Measurements from ENCODE around the gene SLC36A1.

SLC36A1 gene

GRCh38 chr5:151430731-151431130 lies 16.7 kb upstream of the SLC36A1 start:
- ATAC-seq = no peak
- no peak for TF ChIP-seq PPARA (CRISPR knock-in tag; IDR thresholded peaks at IDR 0.05; ENCODE audit: borderline replicate concordance)
- TF ChIP-seq TSHZ2 (CRISPR knock-in tag; IDR thresholded peaks at IDR 0.05) = no peak
- no peak for TF ChIP-seq POU6F1 (CRISPR knock-in tag; IDR thresholded peaks at IDR 0.05; ENCODE audit: borderline replicate concordance, low read depth)
- no peak for TF ChIP-seq TCF4 (CRISPR knock-in tag; IDR thresholded peaks at IDR 0.05; ENCODE audit: borderline replicate concordance)
- TF ChIP-seq ZFP3 (CRISPR knock-in tag; IDR thresholded peaks at IDR 0.05) = no peak
- no peak for TF ChIP-seq ZFP30 (CRISPR knock-in tag; IDR thresholded peaks at IDR 0.05)
- TF ChIP-seq RARB (CRISPR knock-in tag; IDR thresholded peaks at IDR 0.05) = no peak
- TF ChIP-seq, protein P1, sequence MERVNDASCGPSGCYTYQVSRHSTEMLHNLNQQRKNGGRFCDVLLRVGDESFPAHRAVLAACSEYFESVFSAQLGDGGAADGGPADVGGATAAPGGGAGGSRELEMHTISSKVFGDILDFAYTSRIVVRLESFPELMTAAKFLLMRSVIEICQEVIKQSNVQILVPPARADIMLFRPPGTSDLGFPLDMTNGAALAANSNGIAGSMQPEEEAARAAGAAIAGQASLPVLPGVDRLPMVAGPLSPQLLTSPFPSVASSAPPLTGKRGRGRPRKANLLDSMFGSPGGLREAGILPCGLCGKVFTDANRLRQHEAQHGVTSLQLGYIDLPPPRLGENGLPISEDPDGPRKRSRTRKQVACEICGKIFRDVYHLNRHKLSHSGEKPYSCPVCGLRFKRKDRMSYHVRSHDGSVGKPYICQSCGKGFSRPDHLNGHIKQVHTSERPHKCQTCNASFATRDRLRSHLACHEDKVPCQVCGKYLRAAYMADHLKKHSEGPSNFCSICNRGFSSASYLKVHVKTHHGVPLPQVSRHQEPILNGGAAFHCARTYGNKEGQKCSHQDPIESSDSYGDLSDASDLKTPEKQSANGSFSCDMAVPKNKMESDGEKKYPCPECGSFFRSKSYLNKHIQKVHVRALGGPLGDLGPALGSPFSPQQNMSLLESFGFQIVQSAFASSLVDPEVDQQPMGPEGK (CRISPR knock-in tag; IDR thresholded peaks at IDR 0.05; ENCODE audit: borderline replicate concordance) = no peak
- no peak for TF ChIP-seq OSR1 (CRISPR knock-in tag; IDR thresholded peaks at IDR 0.05)

- TF ChIP-seq ISL1 (CRISPR knock-in tag; IDR thresholded peaks at IDR 0.05) (no peak), ZFP30 (CRISPR knock-in tag; IDR thresholded peaks at IDR 0.05) (no peak), CSRNP3 (CRISPR knock-in tag; IDR thresholded peaks at IDR 0.05) (no peak), GLIS3 (CRISPR knock-in tag; IDR thresholded peaks at IDR 0.05) (no peak), SNAI2 (CRISPR knock-in tag; IDR thresholded peaks at IDR 0.05) (no peak)
- TF ChIP-seq, protein P1 (CRISPR knock-in tag; IDR thresholded peaks at IDR 0.05; ENCODE audit: borderline replicate concordance) = no peak
- TF ChIP-seq, protein P2, sequence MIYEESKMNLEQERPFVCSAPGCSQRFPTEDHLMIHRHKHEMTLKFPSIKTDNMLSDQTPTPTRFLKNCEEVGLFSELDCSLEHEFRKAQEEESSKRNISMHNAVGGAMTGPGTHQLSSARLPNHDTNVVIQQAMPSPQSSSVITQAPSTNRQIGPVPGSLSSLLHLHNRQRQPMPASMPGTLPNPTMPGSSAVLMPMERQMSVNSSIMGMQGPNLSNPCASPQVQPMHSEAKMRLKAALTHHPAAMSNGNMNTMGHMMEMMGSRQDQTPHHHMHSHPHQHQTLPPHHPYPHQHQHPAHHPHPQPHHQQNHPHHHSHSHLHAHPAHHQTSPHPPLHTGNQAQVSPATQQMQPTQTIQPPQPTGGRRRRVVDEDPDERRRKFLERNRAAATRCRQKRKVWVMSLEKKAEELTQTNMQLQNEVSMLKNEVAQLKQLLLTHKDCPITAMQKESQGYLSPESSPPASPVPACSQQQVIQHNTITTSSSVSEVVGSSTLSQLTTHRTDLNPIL (CRISPR knock-in tag; IDR thresholded peaks at IDR 0.05; ENCODE audit: low read depth) = no peak
- no peak for ATAC-seq
Observed at GRCh38 chr5:151431666-151432065, 15.7 kb upstream of the SLC36A1 start.

DNA sequence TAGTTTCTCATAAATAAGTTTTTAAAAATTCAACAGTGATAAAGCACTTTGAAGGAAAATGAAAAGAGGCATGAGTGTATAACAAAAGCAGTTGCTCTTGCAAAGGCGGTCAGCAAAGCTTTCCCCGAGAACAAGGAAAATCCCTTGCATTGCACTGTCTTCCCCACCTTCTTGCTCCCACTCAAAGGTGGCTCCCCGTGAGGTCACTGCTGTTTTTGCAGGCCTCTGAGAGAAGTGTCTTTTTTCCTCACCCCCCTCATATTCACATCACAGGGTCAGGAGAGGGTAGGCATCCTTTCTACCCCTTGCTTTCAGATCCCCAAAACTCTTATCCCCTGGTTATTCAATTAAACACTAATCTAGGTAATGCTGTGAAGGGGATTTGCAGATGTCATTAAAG lies 15.2 kb upstream of the SLC36A1 start:
- no peak for ATAC-seq
- TF ChIP-seq, protein P2 (CRISPR knock-in tag; IDR thresholded peaks at IDR 0.05; ENCODE audit: low read depth) = no peak
- TF ChIP-seq SNAI2 (CRISPR knock-in tag; IDR thresholded peaks at IDR 0.05) = no peak
- no peak for TF ChIP-seq ZNF70 (CRISPR knock-in tag; IDR thresholded peaks at IDR 0.05)
- TF ChIP-seq BACH2 (CRISPR knock-in tag; IDR thresholded peaks at IDR 0.05; ENCODE audit: borderline replicate concordance) = no peak
- no peak for TF ChIP-seq ZNF8 (CRISPR knock-in tag; IDR thresholded peaks at IDR 0.05)
- TF ChIP-seq ZC3H10 (CRISPR knock-in tag; IDR thresholded peaks at IDR 0.05) = no peak
- TF ChIP-seq TOX (CRISPR knock-in tag; IDR thresholded peaks at IDR 0.05; ENCODE audit: borderline replicate concordance) = no peak
- TF ChIP-seq RARB (CRISPR knock-in tag; IDR thresholded peaks at IDR 0.05) = no peak
- no peak for TF ChIP-seq ZFP30 (CRISPR knock-in tag; IDR thresholded peaks at IDR 0.05)
- TF ChIP-seq, protein P1 (CRISPR knock-in tag; IDR thresholded peaks at IDR 0.05; ENCODE audit: borderline replicate concordance) = no peak
- TF ChIP-seq ZFP3 (CRISPR knock-in tag; IDR thresholded peaks at IDR 0.05) = no peak
- no peak for TF ChIP-seq CSRNP3 (CRISPR knock-in tag; IDR thresholded peaks at IDR 0.05)
